K562 (cell line): ENCODE measurements around the gene GLP2R. TPM values are rescaled to one million over a fixed set of nuclear protein-coding genes. Genes with fewer than 3 reads are reported as not detected.

Source experiments
- ATAC-seq: fragments of 200-7000 bp; cut with Tn5 transposase; 3 replicates; pipeline ENCODE4 v1.9.1; 2020; ENCODE audit warnings: moderate library complexity
- BruUV-seq: library from RNA; stranded (reverse); fragments of 400-500 nt; replicated peaks from 2 replicates; lab custom pipeline; 2021; lab: Mats Ljungman, UMichigan
- CTCF ChIA-PET: fragments of 300-600 bp; formaldehyde crosslinking; extraction: SDS; loops from one replicate; lab custom pipeline; 2021; ENCODE audit warnings: low intra/inter-chr PET ratio; lab: Yijun Ruan, JAX
- POLR2A ChIA-PET: fragments of 300-600, 350-650 bp; sonication (Branson Sonifier 250); formaldehyde crosslinking; extraction: SDS; loops from one replicate; lab custom pipeline; 2021; ENCODE audit warnings: antibody characterized with exemption, inconsistent platforms; lab: Yijun Ruan, JAX
- DNase-seq, 4 experiments: peaks; one replicate each; pipeline versions ENCODE4 v3.0.0 to v3.0.0-alpha.2; 2011 to 2018; ENCODE audit warnings: low spot score in 3 of 4, mixed read lengths in 3 of 4; ENCODE audit errors: extremely low read depth in 1 of 4
- FAIRE-seq: peaks from 2 replicates; lab custom pipeline; 2011; peaks lifted over from hg19 to GRCh38; lab: Jason Lieb, UNC
- H2AFZ ChIP-seq: 2 replicates; pipeline ENCODE4 v1.6.0; 2011; ENCODE audit warnings: low read depth, low read length, control low read depth, inconsistent platforms
- H3K27ac ChIP-seq: fragments of 200-600 bp; 3 replicates; pipeline ENCODE4 v1.8.0; 2011; ENCODE audit warnings: low read depth, mild to moderate bottlenecking, control low read depth, inconsistent platforms, low read length, moderate library complexity, mixed read lengths; ENCODE audit errors: extremely low read depth
- H3K27me3 ChIP-seq, 2 experiments: fragments of 300-600 bp in 1 of 2; 2 replicates in 1 of 2; 3 replicates in 1 of 2; pipeline versions ENCODE4 v1.6.0 to v1.8.0; 2011; ENCODE audit warnings: inconsistent platforms in 2 of 2, low read length in 2 of 2, mild to moderate bottlenecking in 1 of 2, mixed read lengths in 1 of 2, moderate library complexity in 1 of 2; ENCODE audit not compliant: control insufficient read depth in 2 of 2, insufficient read depth in 2 of 2
- H3K36me3 ChIP-seq: fragments of 300-600 bp; 3 replicates; pipeline ENCODE4 v1.8.0; 2011; ENCODE audit warnings: mild to moderate bottlenecking, low read length, inconsistent platforms; ENCODE audit not compliant: control insufficient read depth, insufficient read depth
- H3K4me1 ChIP-seq, 2 experiments: fragments of 200-600 bp in 1 of 2; replicated peaks in 1 of 2; 2 replicates in 1 of 2; 3 replicates in 1 of 2; pipeline versions ENCODE4 v1.5.1 to v1.8.0; 2011; ENCODE audit warnings: inconsistent platforms in 2 of 2, low read length in 2 of 2, mild to moderate bottlenecking in 1 of 2, mixed read lengths in 1 of 2, moderate library complexity in 1 of 2; ENCODE audit not compliant: control insufficient read depth in 2 of 2, insufficient read depth in 2 of 2
- H3K4me2 ChIP-seq: 2 replicates; pipeline ENCODE4 v1.6.1; 2011; ENCODE audit warnings: low read length, control low read depth, inconsistent platforms, mixed read lengths; ENCODE audit not compliant: insufficient read depth
- H3K4me3 ChIP-seq: fragments of 200-600 bp; sonication (generic), shearing (Covaris generic); 2 replicates; pipeline ENCODE4 v1.5.1; 2016; ENCODE audit warnings: control low read depth, inconsistent platforms
- H3K79me2 ChIP-seq: fragments of 200-600 bp; 3 replicates; pipeline ENCODE4 v1.8.0; 2011; ENCODE audit warnings: low read length, inconsistent platforms; ENCODE audit not compliant: control insufficient read depth, insufficient read depth
- H3K9ac ChIP-seq, 2 experiments: 2 replicates each; pipeline versions ENCODE4 v1.6.0 to v1.6.1; 2011; ENCODE audit warnings: low read depth in 2 of 2, low read length in 2 of 2, control low read depth in 1 of 2, inconsistent platforms in 1 of 2, mild to moderate bottlenecking in 1 of 2, mixed read lengths in 1 of 2; ENCODE audit not compliant: insufficient read depth in 1 of 2
- H3K9me1 ChIP-seq: one replicate; pipeline ENCODE4 v1.6.0; 2011; ENCODE audit warnings: inconsistent platforms, mild to moderate bottlenecking, low read length, moderate library complexity; ENCODE audit not compliant: control insufficient read depth, insufficient read depth
- H3K9me3 ChIP-seq: replicated peaks from 2 replicates; pipeline ENCODE4 v1.5.1; 2011; ENCODE audit warnings: low read depth, low read length, inconsistent platforms; ENCODE audit not compliant: control insufficient read depth, insufficient read depth
- H4K20me1 ChIP-seq: replicated peaks from 2 replicates; pipeline ENCODE4 v1.6.1; 2011; ENCODE audit warnings: low read length, inconsistent platforms, mixed read lengths; ENCODE audit not compliant: control insufficient read depth, insufficient read depth
- ERF ChIP-seq: fragments of 450-650 bp; formaldehyde crosslinking; IDR thresholded peaks from 2 replicates; pipeline ENCODE4 v1.4.0; 2020; ENCODE audit warnings: mild to moderate bottlenecking, mixed read lengths
- FOXA1 ChIP-seq: fragments of 450-650 bp; IDR thresholded peaks from 2 replicates; pipeline ENCODE4 v1.6.1; 2016; ENCODE audit warnings: mild to moderate bottlenecking, borderline replicate concordance
- HMG20A ChIP-seq: fragments of 450-650 bp; formaldehyde crosslinking; conservative IDR thresholded peaks from 2 replicates; pipeline ENCODE4 v1.4.0; 2020; ENCODE audit warnings: mild to moderate bottlenecking, mixed read lengths
- MXD1 ChIP-seq: fragments of 250-450 bp; sonication (Bioruptor Pico); IDR thresholded peaks from 2 replicates; pipeline ENCODE4 v1.8.0; 2021; ENCODE audit warnings: borderline replicate concordance, mild to moderate bottlenecking, moderate library complexity; ENCODE audit not compliant: poor library complexity, severe bottlenecking
- NR2C2 ChIP-seq, 2 experiments: fragments of 200-800 bp in 1 of 2; sonication (Bioruptor generic) in 1 of 2; sonication (generic) in 1 of 2; formaldehyde crosslinking in 1 of 2; IDR thresholded peaks; 2 replicates each; pipeline versions ENCODE4 v1.6.1 to v1.8.0; 2016 to 2022; ENCODE audit warnings: mild to moderate bottlenecking in 1 of 2, missing compliant biosample characterization in 1 of 2, missing genetic modification characterization in 1 of 2, missing genetic modification reagents in 1 of 2
- PRMT5 ChIP-seq: sonication (generic); formaldehyde crosslinking; IDR thresholded peaks from 2 replicates; pipeline ENCODE4 v1.5.0; 2020; ENCODE audit warnings: missing genetic modification reagents
- ZBTB8A ChIP-seq: fragments of 450-650 bp; IDR thresholded peaks from 2 replicates; pipeline ENCODE4 v1.6.1; 2018; ENCODE audit warnings: mild to moderate bottlenecking, moderate library complexity; ENCODE audit not compliant: partially characterized antibody
- ZNF316 ChIP-seq: fragments of 450-650 bp; IDR thresholded peaks from 2 replicates; pipeline ENCODE4 v1.6.1; 2016
- ZNF431 ChIP-seq: sonication (generic); formaldehyde crosslinking; IDR thresholded peaks from 2 replicates; pipeline ENCODE4 v1.8.0; 2022; ENCODE audit warnings: mild to moderate bottlenecking, missing genetic modification reagents
- ZNF507 ChIP-seq: conservative IDR thresholded peaks from 2 replicates; pipeline ENCODE4 v1.6.1; 2017; ENCODE audit warnings: missing genetic modification characterization, missing compliant biosample characterization
- ZNF586 ChIP-seq: fragments of 450-650 bp; formaldehyde crosslinking; conservative IDR thresholded peaks from 2 replicates; pipeline ENCODE4 v1.4.0; 2020; ENCODE audit warnings: mild to moderate bottlenecking, moderate library complexity
- WGBS: fragments of 100-300 bp; shearing (Covaris generic); methylation state at CpG from one replicate; pipeline ENCODE4 v1.1.6; 2016; ENCODE audit warnings: low coverage, mixed read lengths; ENCODE audit not compliant: insufficient coverage; ENCODE audit errors: missing lambda C conversion rate; 5-methylcytosine and 5-hydroxymethylcytosine counted together
- in situ Hi-C: fragments of 300-500 bp; cut with MboI; formaldehyde crosslinking; loops from 4 replicates; pipeline ENCODE4 v1.15.0; 2018; ENCODE audit warnings: inconsistent platforms, mixed read lengths
- intact Hi-C: fragments of 100-400 bp; cut with micrococcal nuclease; formaldehyde crosslinking; loops from 2 replicates; pipeline ENCODE4 v1.14.2; 2022
- polyA plus RNA-seq, 8 experiments: library from polyadenylated mRNA; depleted of rRNA in 4 of 8; stranded (reverse) in 5 of 8; unstranded in 3 of 8; fragments of >200 nt; fragmentation: Nextera tagmentation in 2 of 8; fragmentation: Illumina TruSeq in 1 of 8; extraction: Ambion mirVana in 2 of 8; extraction: Trizol in 1 of 8; gene quantifications; 2 replicates each; pipeline versions ENCODE4 v1.2.1 to v1.2.3, GENCODE V29; 2011 to 2014; ENCODE audit warnings: inconsistent platforms in 1 of 8, missing spikeins in 1 of 8
- total RNA-seq, 7 experiments: library from RNA; depleted of rRNA in 6 of 7; stranded (reverse); fragments of >200 nt in 6 of 7; fragmentation: Illumina TruSeq in 2 of 7; extraction: Trizol in 2 of 7; gene quantifications; 2 replicates each; pipeline versions ENCODE4 v1.2.1 to v1.2.3, GENCODE V29; 2011 to 2021; ENCODE audit warnings: low replicate concordance in 1 of 7
- TF ChIP-seq, protein P1 (sequence below): fragments of 250-450 bp; sonication (Bioruptor Pico); IDR thresholded peaks from 2 replicates; pipeline ENCODE4 v1.4.0; 2020; ENCODE audit warnings: mild to moderate bottlenecking, moderate library complexity
- TF ChIP-seq, protein P2 (sequence below): fragments of 450-650 bp; IDR thresholded peaks from 2 replicates; pipeline ENCODE4 v1.6.1; 2016; ENCODE audit warnings: antibody characterized with exemption
- TF ChIP-seq, protein P3 (sequence below): fragments of 450-650 bp; IDR thresholded peaks from 2 replicates; pipeline ENCODE4 v1.7.1; 2018; ENCODE audit warnings: mild to moderate bottlenecking, low read depth; ENCODE audit not compliant: partially characterized antibody

Gene GLP2R
- total and polyA plus RNA-seq, 9 of the 15 experiments (the other 6 are each of a cell fraction or from before 2014, with no cell fraction given), result not detected

- in situ Hi-C loops (no loop called here), intact Hi-C loops (no loop called here)
- Histone ChIP-seq H2AFZ (no peak overlapping the region), H3K9ac (no peak overlapping the region), H3K9me1 (no peaks in the 10 kb centered on the region), H3K27me3 (no peaks in the 10 kb centered on the region), H3K27ac (no peak overlapping the region), H3K4me3 (no peak overlapping the region), H3K4me2 (no peak overlapping the region), H3K4me1 (no peaks in the 10 kb centered on the region), H3K79me2 (no peaks in the 10 kb centered on the region), H4K20me1 (no peaks in the 10 kb centered on the region), H3K9me3 (no peaks in the 10 kb centered on the region), H3K36me3 (no peaks in the 10 kb centered on the region)
- no TSS peak for BruUV-seq
- 0% methylated on average over 8 of the region's 8 CpGs for WGBS
- ChIA-PET CTCF (no interaction called here), POLR2A (interaction anchor here (1.3 kb wide), 1 partner anchor 11 kb away, joined by 4 read pairs; no protein-coding TSS in a partner anchor)
- FAIRE-seq, result no peak
- no peak for DNase-seq
- no peak for ATAC-seq
- TF ChIP-seq, protein P1, sequence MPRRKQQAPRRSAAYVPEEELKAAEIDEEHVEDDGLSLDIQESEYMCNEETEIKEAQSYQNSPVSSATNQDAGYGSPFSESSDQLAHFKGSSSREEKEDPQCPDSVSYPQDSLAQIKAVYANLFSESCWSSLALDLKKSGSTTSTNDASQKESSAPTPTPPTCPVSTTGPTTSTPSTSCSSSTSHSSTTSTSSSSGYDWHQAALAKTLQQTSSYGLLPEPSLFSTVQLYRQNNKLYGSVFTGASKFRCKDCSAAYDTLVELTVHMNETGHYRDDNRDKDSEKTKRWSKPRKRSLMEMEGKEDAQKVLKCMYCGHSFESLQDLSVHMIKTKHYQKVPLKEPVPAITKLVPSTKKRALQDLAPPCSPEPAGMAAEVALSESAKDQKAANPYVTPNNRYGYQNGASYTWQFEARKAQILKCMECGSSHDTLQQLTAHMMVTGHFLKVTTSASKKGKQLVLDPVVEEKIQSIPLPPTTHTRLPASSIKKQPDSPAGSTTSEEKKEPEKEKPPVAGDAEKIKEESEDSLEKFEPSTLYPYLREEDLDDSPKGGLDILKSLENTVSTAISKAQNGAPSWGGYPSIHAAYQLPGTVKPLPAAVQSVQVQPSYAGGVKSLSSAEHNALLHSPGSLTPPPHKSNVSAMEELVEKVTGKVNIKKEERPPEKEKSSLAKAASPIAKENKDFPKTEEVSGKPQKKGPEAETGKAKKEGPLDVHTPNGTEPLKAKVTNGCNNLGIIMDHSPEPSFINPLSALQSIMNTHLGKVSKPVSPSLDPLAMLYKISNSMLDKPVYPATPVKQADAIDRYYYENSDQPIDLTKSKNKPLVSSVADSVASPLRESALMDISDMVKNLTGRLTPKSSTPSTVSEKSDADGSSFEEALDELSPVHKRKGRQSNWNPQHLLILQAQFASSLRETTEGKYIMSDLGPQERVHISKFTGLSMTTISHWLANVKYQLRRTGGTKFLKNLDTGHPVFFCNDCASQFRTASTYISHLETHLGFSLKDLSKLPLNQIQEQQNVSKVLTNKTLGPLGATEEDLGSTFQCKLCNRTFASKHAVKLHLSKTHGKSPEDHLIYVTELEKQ, result no peak
- TF ChIP-seq ZBTB8A (no peak), ERF (no peak), ZNF431 (no peak), PRMT5 (CRISPR knock-in tag) (no peak), HMG20A (no peak), NR2C2 (CRISPR knock-in tag; IDR thresholded peaks at IDR 0.05) (no peak), NR2C2 (tag; IDR thresholded peaks at IDR 0.05) (no peak), FOXA1 (no peak), ZNF507 (no peak), MXD1 (CRISPR knock-in tag) (no peak), ZNF586 (CRISPR knock-in tag) (no peak), ZNF316 (no peak)
- TF ChIP-seq, protein P2, sequence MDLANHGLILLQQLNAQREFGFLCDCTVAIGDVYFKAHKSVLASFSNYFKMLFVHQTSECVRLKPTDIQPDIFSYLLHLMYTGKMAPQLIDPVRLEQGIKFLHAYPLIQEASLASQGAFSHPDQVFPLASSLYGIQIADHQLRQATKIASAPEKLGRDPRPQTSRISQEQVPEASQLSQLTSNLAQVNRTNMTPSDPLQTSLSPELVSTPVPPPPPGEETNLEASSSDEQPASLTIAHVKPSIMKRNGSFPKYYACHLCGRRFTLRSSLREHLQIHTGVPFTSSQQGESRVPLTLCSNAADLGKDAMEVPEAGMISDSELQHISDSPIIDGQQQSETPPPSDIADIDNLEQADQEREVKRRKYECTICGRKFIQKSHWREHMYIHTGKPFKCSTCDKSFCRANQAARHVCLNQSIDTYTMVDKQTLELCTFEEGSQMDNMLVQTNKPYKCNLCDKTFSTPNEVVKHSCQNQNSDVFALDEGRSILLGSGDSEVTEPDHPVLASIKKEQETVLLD, result no peak
- TF ChIP-seq, protein P3, sequence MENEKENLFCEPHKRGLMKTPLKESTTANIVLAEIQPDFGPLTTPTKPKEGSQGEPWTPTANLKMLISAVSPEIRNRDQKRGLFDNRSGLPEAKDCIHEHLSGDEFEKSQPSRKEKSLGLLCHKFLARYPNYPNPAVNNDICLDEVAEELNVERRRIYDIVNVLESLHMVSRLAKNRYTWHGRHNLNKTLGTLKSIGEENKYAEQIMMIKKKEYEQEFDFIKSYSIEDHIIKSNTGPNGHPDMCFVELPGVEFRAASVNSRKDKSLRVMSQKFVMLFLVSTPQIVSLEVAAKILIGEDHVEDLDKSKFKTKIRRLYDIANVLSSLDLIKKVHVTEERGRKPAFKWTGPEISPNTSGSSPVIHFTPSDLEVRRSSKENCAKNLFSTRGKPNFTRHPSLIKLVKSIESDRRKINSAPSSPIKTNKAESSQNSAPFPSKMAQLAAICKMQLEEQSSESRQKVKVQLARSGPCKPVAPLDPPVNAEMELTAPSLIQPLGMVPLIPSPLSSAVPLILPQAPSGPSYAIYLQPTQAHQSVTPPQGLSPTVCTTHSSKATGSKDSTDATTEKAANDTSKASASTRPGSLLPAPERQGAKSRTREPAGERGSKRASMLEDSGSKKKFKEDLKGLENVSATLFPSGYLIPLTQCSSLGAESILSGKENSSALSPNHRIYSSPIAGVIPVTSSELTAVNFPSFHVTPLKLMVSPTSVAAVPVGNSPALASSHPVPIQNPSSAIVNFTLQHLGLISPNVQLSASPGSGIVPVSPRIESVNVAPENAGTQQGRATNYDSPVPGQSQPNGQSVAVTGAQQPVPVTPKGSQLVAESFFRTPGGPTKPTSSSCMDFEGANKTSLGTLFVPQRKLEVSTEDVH, result no peak
Observed at GRCh38 chr17:9878786-9879525, 53.2 kb downstream of the GLP2R start.
